Measurements from ENCODE around the gene ISG15. TPM values are rescaled to one million over a fixed set of nuclear protein-coding genes. Genes with fewer than 3 reads are reported as not detected.

Gene ISG15
- total and polyA plus RNA-seq, 9 of the 15 experiments (the other 6 are each of a cell fraction or from before 2014, with no cell fraction given), result 0.40 to 58.3 (median 12.2) TPM

GRCh38 chr1:1063261-1063944 lies 50.1 kb downstream of the ISG15 start (continued):
- no peak for TF ChIP-seq ARID4B (CRISPR knock-in tag; IDR thresholded peaks at IDR 0.05)
- peak; percentile 8; the same call in 1 of the 2 replicates for TF ChIP-seq IRF2 (CRISPR knock-in tag; IDR thresholded peaks at IDR 0.05)
- TF ChIP-seq ZNF57 (CRISPR knock-in tag; IDR thresholded peaks at IDR 0.05), result 0 out of 2 replicates have a peak, but pooled peaks have one; percentile 53
- 0 out of 2 replicates have a peak, but pooled peaks have one; percentile 29 for TF ChIP-seq ZNF445 (CRISPR knock-in tag; IDR thresholded peaks at IDR 0.05; ENCODE audit: low read depth)
- TF ChIP-seq MGA (IDR thresholded peaks at IDR 0.05), result no peak
- peak; percentile 49; the same call in 1 of the 2 replicates for TF ChIP-seq FOXK1 (CRISPR knock-in tag; IDR thresholded peaks at IDR 0.05; ENCODE audit: borderline replicate concordance)
- TF ChIP-seq NCOA4 (IDR thresholded peaks at IDR 0.05; ENCODE audit: partially characterized antibody), result no peak
- TF ChIP-seq MAFK (IDR thresholded peaks at IDR 0.05; ENCODE audit: low read length), result no peak
